Muscle of arm (tissue), 12 donors: Measurements from ENCODE around the gene CCDC106. TPM values are rescaled to one million over a fixed set of nuclear protein-coding genes. Genes with fewer than 3 reads are reported as not detected.
A peak's percentile ranks its signal among the peaks of the same experiment; 100 is the strongest.

Experiments used
- DNase-seq: peaks from one replicate; pipeline ENCODE4 v3.0.0-alpha.2; 2013
- polyA plus RNA-seq, 12 donors: library from polyadenylated mRNA; unstranded; fragments of 120-200 nt; gene quantifications; one replicate each; pipeline ENCODE4 v1.2.1, GENCODE V29; 2013; ENCODE audit not compliant: insufficient read length in 12 of 12

The CCDC106 gene
- polyA plus RNA-seq, 12 donors = 10.1 to 17.1 (median 11.7) TPM; not detected in 1

DNA sequence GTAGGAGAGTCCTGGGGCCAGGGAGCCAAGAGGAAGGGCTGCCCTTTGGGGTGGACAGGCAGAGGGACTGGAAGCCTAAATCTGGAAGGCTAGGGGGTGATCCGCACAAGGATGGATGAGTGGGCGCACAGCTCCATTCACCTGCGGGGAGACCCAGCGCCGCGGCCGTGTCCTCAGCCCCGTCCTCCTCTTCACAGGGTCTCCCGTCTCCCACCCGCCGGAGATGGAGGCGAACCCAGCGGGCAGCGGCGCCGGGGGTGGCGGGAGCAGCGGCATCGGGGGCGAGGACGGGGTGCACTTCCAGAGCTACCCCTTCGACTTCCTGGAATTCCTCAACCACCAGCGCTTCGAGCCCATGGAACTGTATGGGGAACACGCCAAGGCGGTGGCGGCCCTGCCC, 34.6 kb upstream of the CCDC106 start:
- DNase-seq = no peak

DNA sequence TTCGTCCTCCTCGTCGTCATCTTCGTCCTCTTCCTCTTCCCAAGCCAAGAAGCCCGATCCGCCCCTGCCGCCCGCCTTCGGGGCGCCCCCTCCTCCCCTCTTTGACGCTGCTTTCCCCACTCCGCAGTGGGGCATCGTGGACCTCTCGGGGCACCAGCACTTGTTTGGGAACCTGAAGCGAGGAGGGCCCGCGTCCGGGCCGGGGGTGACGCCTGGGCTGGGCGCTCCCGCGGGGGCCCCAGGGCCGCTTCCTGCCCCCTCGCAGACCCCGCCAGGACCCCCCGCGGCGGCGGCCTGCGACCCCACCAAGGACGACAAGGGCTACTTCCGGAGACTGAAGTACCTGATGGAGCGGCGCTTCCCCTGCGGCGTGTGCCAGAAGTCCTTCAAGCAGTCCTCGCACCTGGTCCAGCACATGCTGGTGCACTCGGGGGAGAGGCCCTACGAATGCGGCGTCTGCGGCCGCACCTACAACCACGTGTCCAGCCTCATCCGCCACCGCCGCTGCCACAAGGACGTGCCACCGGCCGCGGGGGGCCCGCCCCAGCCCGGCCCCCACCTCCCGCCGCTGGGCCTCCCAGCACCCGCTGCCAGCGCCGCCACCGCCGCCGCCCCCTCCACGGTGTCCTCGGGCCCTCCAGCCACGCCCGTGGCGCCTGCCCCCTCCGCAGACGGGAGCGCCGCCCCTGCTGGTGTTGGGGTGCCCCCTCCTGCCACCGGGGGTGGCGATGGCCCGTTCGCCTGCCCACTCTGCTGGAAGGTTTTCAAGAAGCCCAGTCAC, 33.9 kb upstream of the CCDC106 start:
- no peak for DNase-seq

DNA sequence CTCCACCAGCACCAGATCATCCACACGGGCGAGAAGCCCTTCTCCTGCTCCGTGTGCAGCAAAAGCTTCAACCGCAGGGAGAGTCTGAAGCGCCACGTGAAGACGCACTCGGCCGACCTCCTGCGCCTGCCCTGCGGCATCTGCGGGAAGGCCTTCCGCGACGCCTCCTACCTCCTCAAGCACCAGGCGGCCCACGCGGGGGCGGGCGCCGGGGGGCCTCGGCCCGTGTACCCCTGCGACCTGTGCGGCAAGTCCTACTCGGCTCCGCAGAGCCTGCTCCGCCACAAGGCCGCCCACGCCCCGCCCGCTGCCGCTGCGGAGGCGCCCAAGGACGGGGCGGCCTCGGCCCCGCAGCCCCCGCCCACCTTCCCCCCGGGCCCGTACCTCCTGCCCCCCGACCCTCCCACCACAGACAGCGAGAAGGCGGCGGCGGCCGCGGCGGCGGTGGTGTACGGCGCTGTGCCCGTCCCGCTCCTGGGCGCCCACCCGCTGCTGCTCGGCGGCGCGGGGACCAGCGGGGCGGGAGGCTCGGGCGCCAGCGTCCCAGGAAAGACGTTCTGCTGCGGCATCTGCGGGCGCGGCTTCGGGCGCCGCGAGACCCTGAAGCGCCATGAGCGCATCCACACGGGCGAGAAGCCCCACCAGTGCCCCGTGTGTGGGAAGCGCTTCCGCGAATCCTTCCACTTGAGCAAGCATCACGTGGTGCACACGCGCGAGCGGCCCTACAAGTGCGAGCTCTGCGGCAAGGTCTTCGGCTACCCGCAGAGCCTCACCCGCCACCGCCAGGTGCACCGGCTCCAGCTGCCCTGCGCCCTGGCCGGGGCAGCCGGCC, 33.1 kb upstream of the CCDC106 start:
- DNase-seq = no peak

DNA sequence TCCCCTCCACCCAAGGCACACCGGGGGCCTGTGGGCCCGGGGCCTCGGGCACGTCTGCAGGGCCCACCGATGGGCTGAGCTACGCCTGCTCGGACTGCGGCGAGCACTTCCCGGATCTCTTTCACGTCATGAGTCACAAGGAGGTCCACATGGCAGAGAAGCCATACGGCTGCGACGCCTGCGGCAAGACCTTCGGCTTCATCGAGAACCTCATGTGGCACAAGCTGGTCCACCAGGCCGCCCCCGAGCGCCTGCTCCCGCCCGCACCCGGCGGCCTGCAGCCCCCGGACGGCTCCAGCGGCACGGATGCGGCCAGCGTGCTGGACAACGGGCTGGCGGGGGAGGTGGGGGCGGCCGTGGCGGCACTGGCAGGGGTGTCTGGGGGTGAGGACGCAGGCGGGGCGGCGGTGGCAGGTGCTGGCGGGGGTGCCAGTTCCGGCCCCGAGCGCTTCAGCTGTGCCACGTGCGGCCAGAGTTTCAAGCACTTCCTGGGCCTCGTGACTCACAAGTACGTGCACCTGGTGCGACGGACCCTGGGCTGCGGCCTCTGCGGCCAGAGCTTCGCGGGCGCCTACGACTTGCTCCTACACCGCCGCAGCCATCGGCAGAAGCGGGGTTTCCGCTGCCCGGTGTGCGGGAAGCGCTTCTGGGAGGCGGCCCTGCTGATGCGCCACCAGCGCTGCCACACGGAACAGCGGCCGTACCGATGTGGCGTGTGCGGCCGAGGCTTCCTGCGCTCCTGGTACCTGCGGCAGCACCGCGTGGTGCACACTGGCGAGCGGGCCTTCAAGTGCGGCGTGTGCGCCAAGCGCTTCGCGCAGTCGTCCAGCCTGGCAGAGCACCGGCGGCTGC, 32.2 kb upstream of the CCDC106 start:
- no peak for DNase-seq

DNA sequence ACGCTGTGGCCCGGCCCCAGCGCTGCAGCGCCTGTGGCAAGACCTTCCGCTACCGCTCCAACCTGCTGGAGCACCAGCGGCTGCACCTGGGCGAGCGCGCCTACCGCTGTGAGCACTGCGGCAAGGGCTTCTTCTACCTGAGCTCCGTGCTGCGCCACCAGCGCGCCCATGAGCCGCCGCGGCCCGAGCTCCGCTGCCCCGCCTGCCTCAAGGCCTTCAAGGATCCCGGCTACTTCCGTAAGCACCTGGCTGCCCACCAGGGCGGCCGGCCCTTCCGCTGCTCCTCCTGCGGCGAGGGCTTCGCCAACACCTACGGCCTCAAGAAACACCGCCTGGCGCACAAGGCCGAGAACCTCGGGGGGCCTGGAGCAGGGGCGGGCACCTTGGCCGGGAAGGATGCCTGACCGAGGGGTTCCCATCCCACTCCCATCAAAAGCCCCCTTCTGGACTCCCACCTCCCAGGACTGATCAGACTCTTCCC, 31.6 kb upstream of the CCDC106 start:
- no peak for DNase-seq

GRCh38 chr19:55617426-55617825, 30.6 kb upstream of the CCDC106 start:
- DNase-seq = no peak

- no peak for DNase-seq
Observed at GRCh38 chr19:55618426-55618825, 29.6 kb upstream of the CCDC106 start.

- DNase-seq = no peak
Observed at GRCh38 chr19:55619286-55619685, 28.7 kb upstream of the CCDC106 start.

DNA sequence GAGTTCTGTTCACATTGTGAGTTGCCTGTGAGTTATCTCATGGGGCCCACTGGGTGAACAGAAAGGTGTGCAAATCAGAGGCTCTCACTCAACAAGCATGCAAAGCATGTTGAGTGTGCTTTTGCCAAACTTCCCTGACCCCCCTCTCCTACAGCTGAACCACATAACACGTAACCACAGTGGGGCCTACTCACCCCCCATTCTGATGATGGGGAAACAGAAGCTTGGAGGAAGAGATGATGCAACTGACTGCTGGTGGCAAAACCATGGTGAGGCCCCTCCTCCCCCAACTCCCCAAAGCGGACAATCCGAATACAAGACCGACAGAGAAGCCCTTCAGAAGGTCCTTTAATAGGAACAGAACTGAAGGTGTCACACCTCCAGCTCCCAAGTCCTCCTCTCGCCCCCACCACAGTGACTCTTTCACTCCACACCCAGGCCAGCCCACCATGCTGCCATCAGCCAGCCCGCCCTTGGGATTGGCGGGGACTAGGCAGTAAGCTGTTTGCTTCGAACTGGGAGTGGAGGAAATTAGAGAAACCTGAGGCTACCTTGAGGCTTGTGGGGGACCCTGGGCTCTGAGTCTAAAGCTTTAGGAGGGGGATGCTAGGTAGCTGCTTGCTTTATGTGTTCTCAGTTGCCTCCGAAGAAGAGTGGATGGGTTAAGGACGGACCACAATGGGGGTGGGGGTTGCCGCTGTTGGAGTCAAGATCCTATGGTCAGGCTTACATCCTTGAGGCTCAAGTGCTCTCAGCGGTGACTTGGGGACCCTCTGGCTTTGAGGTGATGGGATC, 27.4 kb upstream of the CCDC106 start:
- no peak for DNase-seq

DNA sequence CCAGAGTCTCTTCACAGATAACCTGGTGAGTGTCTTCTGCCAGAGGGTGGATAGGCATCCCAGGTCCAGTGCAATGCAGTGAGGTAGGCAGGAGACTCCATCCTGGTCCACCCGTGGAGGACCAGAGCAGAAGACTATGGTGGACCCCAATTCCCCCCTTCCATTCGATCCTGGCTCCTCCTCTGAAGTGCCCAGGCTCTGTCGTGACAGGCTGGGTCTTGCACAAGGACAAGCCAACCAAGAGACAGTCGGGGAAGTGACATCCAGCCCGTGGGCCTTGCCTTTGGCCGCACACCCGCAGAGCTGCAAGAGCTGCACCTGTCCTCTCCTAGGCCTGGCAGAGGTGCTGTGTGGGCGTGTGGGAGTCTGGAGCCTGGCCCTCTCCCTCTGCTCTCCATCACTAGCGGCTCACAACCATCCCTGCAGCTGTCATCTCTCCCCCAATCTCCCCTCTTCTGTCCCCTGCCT, 26.8 kb upstream of the CCDC106 start:
- DNase-seq = no peak

GRCh38 chr19:55621673-55622231, 26.3 kb upstream of the CCDC106 start:
- DNase-seq = no peak

DNA sequence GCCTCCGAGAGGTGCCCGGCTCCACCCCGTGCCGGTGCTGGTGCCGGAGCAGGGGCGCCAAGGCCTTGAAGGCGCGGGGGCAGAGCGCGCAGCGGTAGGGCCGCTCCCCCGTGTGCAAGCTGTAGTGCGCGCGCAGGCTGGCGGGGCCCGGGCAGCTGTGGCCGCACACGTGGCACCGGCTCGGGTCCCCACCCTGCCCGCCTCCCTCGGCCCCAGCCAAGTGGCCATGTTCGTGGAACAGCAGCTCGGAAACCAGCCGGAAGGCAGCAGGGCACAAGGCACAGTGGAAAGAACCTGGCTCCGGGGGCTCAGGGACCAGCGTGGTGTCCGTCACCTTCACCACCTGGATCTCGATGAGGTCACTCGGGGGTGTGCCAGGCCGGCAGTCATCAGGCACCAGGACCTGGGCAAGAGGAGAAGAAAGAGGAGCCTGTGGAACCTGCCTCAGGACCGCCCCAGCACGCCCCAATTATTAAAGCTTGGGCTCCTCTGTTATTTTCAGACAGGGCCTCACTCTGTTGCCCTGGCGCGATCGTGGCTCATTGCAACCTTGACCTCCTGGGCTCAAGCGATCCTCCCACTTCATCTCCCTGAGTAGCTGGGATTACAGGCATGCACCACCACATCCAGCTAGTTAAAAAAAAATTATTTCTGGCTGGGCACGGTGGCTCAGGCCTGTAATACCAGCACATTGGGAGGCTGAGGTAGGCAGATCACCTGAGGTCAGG, 25.6 kb upstream of the CCDC106 start:
- no peak for DNase-seq

DNA sequence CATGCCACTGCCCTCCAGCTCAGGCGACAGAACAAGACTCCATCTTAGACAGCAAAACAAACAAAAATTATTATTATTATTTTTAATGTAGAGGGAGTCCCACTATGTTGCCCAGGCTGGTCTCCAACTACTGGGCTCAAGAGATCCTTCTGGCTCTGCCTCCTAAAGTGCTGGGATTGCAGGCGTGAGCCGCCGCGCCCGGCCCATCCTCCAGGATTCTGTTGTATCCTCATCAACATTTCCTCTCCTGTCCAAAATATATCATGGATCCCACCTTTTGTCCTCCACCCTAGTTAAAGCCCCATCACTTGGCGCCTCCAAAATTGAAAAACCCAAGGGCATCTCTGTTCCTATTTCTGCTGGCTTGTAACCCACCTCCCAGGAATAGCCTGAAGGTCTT, 24.9 kb upstream of the CCDC106 start:
- no peak for DNase-seq

DNA sequence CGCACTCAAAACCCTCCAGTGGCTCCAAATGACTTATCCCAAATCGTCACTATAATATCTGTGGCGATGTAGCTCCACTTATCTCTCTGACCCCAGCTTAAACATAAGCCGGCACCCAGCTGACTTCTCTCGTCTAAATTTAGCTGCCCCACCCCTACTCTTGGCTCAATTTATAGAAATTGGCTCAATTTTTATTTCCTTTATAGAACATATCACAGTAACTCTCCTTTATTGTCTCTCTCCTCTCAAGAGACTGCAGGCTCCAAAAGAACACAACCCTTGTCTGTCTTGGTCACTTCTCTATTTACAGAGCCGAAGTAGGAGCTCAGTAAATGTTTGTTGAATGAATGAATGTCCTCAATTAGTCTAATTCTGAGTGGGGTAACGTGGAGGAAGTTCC, 24.5 kb upstream of the CCDC106 start:
- no peak for DNase-seq

GRCh38 chr19:55624109-55625003, 23.7 kb upstream of the CCDC106 start, which contains the start of gene ZNF784:
TSS of gene ZNF784 (minus strand) at chr19:55624566. CDS start at chr19:55624561, 5 bp downstream.
- peak; percentile 94 for DNase-seq

DNA sequence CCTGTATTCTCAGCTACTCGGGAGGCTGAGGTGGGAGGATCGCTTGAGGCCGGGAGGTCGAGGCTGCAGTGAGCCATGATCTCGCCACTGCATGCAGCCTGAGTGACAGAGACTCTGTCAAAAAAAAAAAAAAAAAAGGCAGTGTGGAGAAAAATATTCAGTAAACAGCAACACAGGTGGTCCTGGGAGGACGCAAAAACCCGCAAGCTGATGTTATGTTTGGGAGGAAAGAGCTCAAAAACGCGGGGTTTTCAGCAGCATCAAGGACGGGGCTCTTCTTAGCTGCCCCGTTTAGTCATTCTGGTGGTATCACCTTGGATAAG, 23.0 kb upstream of the CCDC106 start:
- DNase-seq = no peak

- DNase-seq = no peak
Observed at GRCh38 chr19:55626350-55626749, 21.7 kb upstream of the CCDC106 start.

DNA sequence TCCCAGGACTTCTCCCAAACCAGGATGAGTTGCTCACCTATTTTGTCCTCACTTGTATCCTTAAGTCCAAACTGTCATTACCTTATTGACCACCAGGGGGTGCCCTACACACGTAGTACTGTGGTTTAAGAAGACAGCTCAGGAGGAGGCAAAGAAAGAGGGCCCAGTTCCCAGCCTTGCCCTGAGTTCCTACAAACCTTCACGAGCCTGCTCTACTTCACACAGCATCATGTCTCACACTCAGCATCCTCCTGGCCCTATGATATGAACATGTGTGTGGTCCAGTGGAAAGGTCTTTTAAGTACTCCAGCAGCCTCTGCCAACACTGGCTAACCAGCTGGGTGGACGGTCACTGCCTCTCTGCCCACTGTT, 15.6 kb upstream of the CCDC106 start:
- DNase-seq = peak; percentile 92

- no peak for DNase-seq
Observed at GRCh38 chr19:55633861-55634260, 14.2 kb upstream of the CCDC106 start.
